OCI-LY3 (cell line): ENCODE results near the gene RBL2.
"Not testable (repeated sequence)": the region's sequence is repeated elsewhere in the genome, so short reads cannot be mapped to it uniquely, and the experiment has no call there.

Experiments
- H2AFZ ChIP-seq: fragments of 200-600, 300-600 bp; shearing (Covaris generic); 2 replicates; pipeline ENCODE4 v1.6.0; 2014; ENCODE audit warnings: antibody characterized with exemption, low read depth, low read length
- H3K27ac ChIP-seq: fragments of 200-600, 300-600 bp; sonication (generic); 2 replicates; pipeline ENCODE4 v1.5.1; 2014; ENCODE audit warnings: mild to moderate bottlenecking, low read length, moderate library complexity, mixed read lengths
- H3K27me3 ChIP-seq: fragments of 200-600, 300-600 bp; sonication (generic); 2 replicates; pipeline ENCODE4 v1.6.1; 2014; ENCODE audit warnings: low read depth, low read length, mixed read lengths
- H3K36me3 ChIP-seq: fragments of 200-600, 300-600 bp; sonication (generic); replicated peaks from 2 replicates; pipeline ENCODE3; 2014; ENCODE audit warnings: low read depth, low read length, mixed read lengths
- H3K4me1 ChIP-seq: fragments of 300-600, 200-600 bp; sonication (generic); 2 replicates; pipeline ENCODE4 v1.6.1; 2014; ENCODE audit warnings: low read length, mixed read lengths
- H3K4me2 ChIP-seq: fragments of 200-600, 300-600 bp; sonication (generic); 2 replicates; pipeline ENCODE4 v1.6.1; 2014; ENCODE audit warnings: low read length, mixed read lengths
- H3K4me3 ChIP-seq: fragments of 300-600, 200-600 bp; sonication (generic); 2 replicates; pipeline ENCODE4 v1.5.1; 2014; ENCODE audit warnings: antibody characterized with exemption, mild to moderate bottlenecking, low read length, moderate library complexity
- H3K79me2 ChIP-seq: fragments of 300-600, 200-600 bp; shearing (Covaris generic); 2 replicates; pipeline ENCODE4 v1.6.1; 2014; ENCODE audit warnings: mild to moderate bottlenecking, low read length, mixed read lengths
- H3K9ac ChIP-seq: fragments of 300-600, 200-600 bp; shearing (Covaris generic); 2 replicates; pipeline ENCODE4 v1.6.0; 2014; ENCODE audit warnings: mild to moderate bottlenecking, low read length, moderate library complexity
- H3K9me3 ChIP-seq: fragments of 200-600, 300-600 bp; shearing (Covaris generic); 2 replicates; pipeline ENCODE4 v1.6.1; 2014; ENCODE audit warnings: low read length, mixed read lengths; ENCODE audit not compliant: insufficient read depth
- H4K20me1 ChIP-seq: fragments of 200-600, 300-600 bp; sonication (generic); 2 replicates; pipeline ENCODE4 v1.6.1; 2016; ENCODE audit warnings: low read length, mixed read lengths; ENCODE audit not compliant: insufficient read depth
- EZH2phosphoT487 ChIP-seq: fragments of 200-600 bp; shearing (Covaris generic); IDR thresholded peaks from 2 replicates; pipeline ENCODE4 v1.6.1; 2018; ENCODE audit warnings: antibody characterized with exemption, mixed run types, low read depth
- TF ChIP-seq, protein P1 (sequence below): fragments of 200-600, 300-600 bp; sonication (generic); IDR thresholded peaks from 2 replicates; pipeline ENCODE4 v1.5.1; 2014; ENCODE audit warnings: antibody characterized with exemption, low read length, low read depth

The RBL2 gene

DNA sequence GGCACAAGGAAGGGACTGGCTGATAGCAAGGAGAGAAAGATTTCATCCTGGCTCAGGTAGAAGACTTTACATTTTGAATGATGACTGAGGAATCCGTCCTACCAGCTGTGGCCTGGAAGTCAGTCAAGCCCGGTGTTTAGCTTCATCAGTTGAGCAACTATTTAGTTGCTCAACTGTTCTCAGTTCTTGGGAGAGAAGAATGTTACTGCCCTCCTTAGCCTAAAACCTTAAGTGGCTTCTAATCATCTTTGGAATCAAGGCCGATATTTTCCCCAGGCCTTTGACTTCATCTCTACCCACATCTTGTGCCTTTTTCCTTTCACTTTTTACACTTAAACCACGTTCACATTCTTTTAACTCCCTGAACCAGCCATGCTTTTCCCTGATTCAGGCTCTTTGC, 17.3 kb upstream of the RBL2 start:
- Histone ChIP-seq H3K27ac (no peak overlapping the region), H4K20me1 (no peaks in the 10 kb centered on the region), H3K9me3 (no peaks in the 10 kb centered on the region), H2AFZ (no peak overlapping the region), H3K4me2 (no peak overlapping the region), H3K79me2 (no peaks in the 10 kb centered on the region), H3K9ac (no peak overlapping the region), H3K27me3 (no peaks in the 10 kb centered on the region), H3K4me1 (no peaks in the 10 kb centered on the region), H3K4me3 (no peak overlapping the region), H3K36me3 (no peaks in the 10 kb centered on the region)
- TF ChIP-seq, protein P1, sequence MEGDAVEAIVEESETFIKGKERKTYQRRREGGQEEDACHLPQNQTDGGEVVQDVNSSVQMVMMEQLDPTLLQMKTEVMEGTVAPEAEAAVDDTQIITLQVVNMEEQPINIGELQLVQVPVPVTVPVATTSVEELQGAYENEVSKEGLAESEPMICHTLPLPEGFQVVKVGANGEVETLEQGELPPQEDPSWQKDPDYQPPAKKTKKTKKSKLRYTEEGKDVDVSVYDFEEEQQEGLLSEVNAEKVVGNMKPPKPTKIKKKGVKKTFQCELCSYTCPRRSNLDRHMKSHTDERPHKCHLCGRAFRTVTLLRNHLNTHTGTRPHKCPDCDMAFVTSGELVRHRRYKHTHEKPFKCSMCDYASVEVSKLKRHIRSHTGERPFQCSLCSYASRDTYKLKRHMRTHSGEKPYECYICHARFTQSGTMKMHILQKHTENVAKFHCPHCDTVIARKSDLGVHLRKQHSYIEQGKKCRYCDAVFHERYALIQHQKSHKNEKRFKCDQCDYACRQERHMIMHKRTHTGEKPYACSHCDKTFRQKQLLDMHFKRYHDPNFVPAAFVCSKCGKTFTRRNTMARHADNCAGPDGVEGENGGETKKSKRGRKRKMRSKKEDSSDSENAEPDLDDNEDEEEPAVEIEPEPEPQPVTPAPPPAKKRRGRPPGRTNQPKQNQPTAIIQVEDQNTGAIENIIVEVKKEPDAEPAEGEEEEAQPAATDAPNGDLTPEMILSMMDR, result no peak
- TF ChIP-seq EZH2phosphoT487, result no peak

- Histone ChIP-seq H3K4me2 (no peak overlapping the region), H2AFZ (no peak overlapping the region), H3K4me3 (no peak overlapping the region), H3K79me2 (no peaks in the 10 kb centered on the region), H3K27ac (no peak overlapping the region), H3K4me1 (no peaks in the 10 kb centered on the region), H3K9ac (no peak overlapping the region), H3K27me3 (no peaks in the 10 kb centered on the region), H3K36me3 (no peaks in the 10 kb centered on the region), H4K20me1 (no peaks in the 10 kb centered on the region), H3K9me3 (no peaks in the 10 kb centered on the region)
- TF ChIP-seq, protein P1, result no peak
- no peak for TF ChIP-seq EZH2phosphoT487
These were observed 16.3 kb upstream of the RBL2 start for GRCh38 chr16:53417976-53418375.

DNA sequence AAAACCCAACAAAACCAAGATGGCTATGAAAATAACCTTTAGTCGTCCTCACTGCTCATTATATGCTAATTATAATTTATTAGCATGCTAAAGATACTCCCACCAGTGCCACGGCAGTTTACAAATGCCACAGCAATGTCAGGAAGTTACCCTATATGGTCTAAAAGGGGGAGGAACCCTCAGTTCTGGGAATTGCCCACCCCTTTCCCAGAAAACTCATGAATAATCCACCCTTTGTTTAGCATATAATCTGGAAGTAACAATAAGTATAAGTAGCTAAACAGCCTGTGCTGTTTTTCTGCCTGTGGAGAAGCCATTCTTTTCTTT, 14.9 kb upstream of the RBL2 start:
- H3K27ac ChIP-seq, result not testable (repeated sequence)

GRCh38 chr16:53421248-53421647, 13.0 kb upstream of the RBL2 start:
- peaks cover 3% of the 10 kb centered on the region; the same call in 1 of the 2 replicates for H3K9me3 ChIP-seq
- no peak overlapping the region for H3K4me3 ChIP-seq
- H3K36me3 ChIP-seq, result no peaks in the 10 kb centered on the region
- no peak overlapping the region for H3K27ac ChIP-seq
- no peak overlapping the region for H3K9ac ChIP-seq
- H2AFZ ChIP-seq, result no peak overlapping the region
- no peaks in the 10 kb centered on the region for H3K79me2 ChIP-seq
- H4K20me1 ChIP-seq, result no peaks in the 10 kb centered on the region
- H3K4me2 ChIP-seq, result no peak overlapping the region
- H3K27me3 ChIP-seq, result no peaks in the 10 kb centered on the region
- TF ChIP-seq, protein P1, result no peak
- no peak for TF ChIP-seq EZH2phosphoT487
- no peaks in the 10 kb centered on the region for H3K4me1 ChIP-seq

More for the DNA sequence above, 14.9 kb upstream of the RBL2 start:
- not testable (repeated sequence) for H3K4me2 ChIP-seq, H3K9me3 ChIP-seq, H3K36me3 ChIP-seq, H3K9ac ChIP-seq, H3K79me2 ChIP-seq, H3K4me1 ChIP-seq, H4K20me1 ChIP-seq, H3K4me3 ChIP-seq, H2AFZ ChIP-seq, H3K27me3 ChIP-seq

- not testable (repeated sequence) for H3K9me3 ChIP-seq, H3K36me3 ChIP-seq, H2AFZ ChIP-seq, H3K27ac ChIP-seq, H3K4me2 ChIP-seq, H3K4me1 ChIP-seq, H3K79me2 ChIP-seq, H4K20me1 ChIP-seq, H3K27me3 ChIP-seq, H3K4me3 ChIP-seq, H3K9ac ChIP-seq
These were observed 10.3 kb upstream of the RBL2 start for GRCh38 chr16:53423968-53424367.
